ENCODE data around the gene CACNG1.

- TF ChIP-seq, protein P1, sequence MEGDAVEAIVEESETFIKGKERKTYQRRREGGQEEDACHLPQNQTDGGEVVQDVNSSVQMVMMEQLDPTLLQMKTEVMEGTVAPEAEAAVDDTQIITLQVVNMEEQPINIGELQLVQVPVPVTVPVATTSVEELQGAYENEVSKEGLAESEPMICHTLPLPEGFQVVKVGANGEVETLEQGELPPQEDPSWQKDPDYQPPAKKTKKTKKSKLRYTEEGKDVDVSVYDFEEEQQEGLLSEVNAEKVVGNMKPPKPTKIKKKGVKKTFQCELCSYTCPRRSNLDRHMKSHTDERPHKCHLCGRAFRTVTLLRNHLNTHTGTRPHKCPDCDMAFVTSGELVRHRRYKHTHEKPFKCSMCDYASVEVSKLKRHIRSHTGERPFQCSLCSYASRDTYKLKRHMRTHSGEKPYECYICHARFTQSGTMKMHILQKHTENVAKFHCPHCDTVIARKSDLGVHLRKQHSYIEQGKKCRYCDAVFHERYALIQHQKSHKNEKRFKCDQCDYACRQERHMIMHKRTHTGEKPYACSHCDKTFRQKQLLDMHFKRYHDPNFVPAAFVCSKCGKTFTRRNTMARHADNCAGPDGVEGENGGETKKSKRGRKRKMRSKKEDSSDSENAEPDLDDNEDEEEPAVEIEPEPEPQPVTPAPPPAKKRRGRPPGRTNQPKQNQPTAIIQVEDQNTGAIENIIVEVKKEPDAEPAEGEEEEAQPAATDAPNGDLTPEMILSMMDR (IDR thresholded peaks at IDR 0.05) = no peak
- TF ChIP-seq EZH2 (IDR thresholded peaks at IDR 0.05) = no peak
Measured at GRCh38 chr17:67043283-67043682, 1.1 kb upstream of the CACNG1 start.

Measured in neural progenitor cell (in vitro differentiated cells).